GM19467 (cell line): ENCODE measurements around the gene CST11.

Experiments
- ATAC-seq: cut with Tn5 transposase; IDR thresholded peaks from one replicate; pipeline ENCODE4 v1.9.1; 2021; ENCODE audit warnings: mild to moderate bottlenecking, moderate library complexity; ENCODE audit not compliant: unreplicated experiment

Gene CST11

GRCh38 chr20:23420943-23421931 lies 31.4 kb downstream of the CST11 start, which contains the start of gene NAPB:
NAPB (minus strand) TSS chr20:23421488; CDS start chr20:23421402, 86 bp downstream.
- peak; percentile 97 for ATAC-seq

- peak; percentile 27 for ATAC-seq
Observed at GRCh38 chr20:23419995-23420901, 32.4 kb downstream of the CST11 start.

GRCh38 chr20:23419657-23419994 lies 33.0 kb downstream of the CST11 start:
- no peak for ATAC-seq

- ATAC-seq, result no peak
Observed at GRCh38 chr20:23417861-23418260, 34.8 kb downstream of the CST11 start.

- no peak for ATAC-seq
Observed at GRCh38 chr20:23415959-23416583, 36.6 kb downstream of the CST11 start.

GRCh38 chr20:23415555-23415954 lies 37.1 kb downstream of the CST11 start:
- no peak for ATAC-seq

GRCh38 chr20:23414526-23415188 lies 38.0 kb downstream of the CST11 start:
- no peak for ATAC-seq

- ATAC-seq, result no peak
Observed at GRCh38 chr20:23413862-23414422, 38.7 kb downstream of the CST11 start.

- ATAC-seq, result no peak
Observed at GRCh38 chr20:23412026-23412425, 40.6 kb downstream of the CST11 start.

GRCh38 chr20:23410916-23411695 lies 41.6 kb downstream of the CST11 start:
- no peak for ATAC-seq

- ATAC-seq, result no peak
Observed at GRCh38 chr20:23409800-23410199, 42.9 kb downstream of the CST11 start.

- ATAC-seq, result no peak
Observed at GRCh38 chr20:23408957-23409356, 43.7 kb downstream of the CST11 start.

GRCh38 chr20:23407781-23408464 lies 44.8 kb downstream of the CST11 start:
- ATAC-seq, result peak; percentile 63

- no peak for ATAC-seq
Observed at GRCh38 chr20:23406880-23407279, 45.8 kb downstream of the CST11 start.

- no peak for ATAC-seq
Observed at GRCh38 chr20:23404196-23404595, 48.5 kb downstream of the CST11 start.

GRCh38 chr20:23403751-23404150 lies 48.9 kb downstream of the CST11 start:
- ATAC-seq, result no peak

GRCh38 chr20:23401051-23401450 lies 51.6 kb downstream of the CST11 start:
- no peak for ATAC-seq
